Suprapubic skin (tissue), 3 donors: ENCODE data around the gene SORCS3.

Experiments used
- CTCF ChIP-seq, 2 donors: fragments of 200-600 bp in 1 of 2; fragments of 450-650 bp in 1 of 2; sonication (generic) in 1 of 2; IDR thresholded peaks; one replicate each; pipeline ENCODE4 v1.5.1; 2016 to 2019; ENCODE audit warnings: antibody characterized with exemption in 2 of 2, mild to moderate bottlenecking in 1 of 2, moderate library complexity in 1 of 2
- POLR2A ChIP-seq, 2 donors: fragments of 450-650 bp; IDR thresholded peaks; one replicate each; pipeline ENCODE4 v1.6.1; 2017; ENCODE audit warnings: antibody characterized with exemption in 2 of 2, mild to moderate bottlenecking in 2 of 2, moderate library complexity in 2 of 2

- TF ChIP-seq CTCF (IDR thresholded peaks at IDR 0.05) (no peak), POLR2A (IDR thresholded peaks at IDR 0.05) (no peak)
These were observed 49.9 kb downstream of the SORCS3 start for GRCh38 chr10:104690959-104691358.
